ENCODE data around the gene NPAS3. TPM values are rescaled to one million over a fixed set of nuclear protein-coding genes. Genes with fewer than 3 reads are reported as not detected.
"Not testable (repeated sequence)": the region's sequence is repeated elsewhere in the genome, so short reads cannot be mapped to it uniquely, and the experiment has no call there.

NPAS3 gene
- total RNA-seq, 1 experiment from 2014 or later = not detected

GRCh38 chr14:33085799-33086198 lies 147.1 kb downstream of the NPAS3 start:
- H3K27me3 ChIP-seq (ENCODE audit: insufficient read depth, low read depth) = no peaks in the 10 kb centered on the region
- intact Hi-C loops (cut with micrococcal nuclease; ENCODE audit: unreplicated experiment) = no loop called here
- TF ChIP-seq EZH2 (IDR thresholded peaks at IDR 0.05; ENCODE audit: low read depth) (no peak), CTCF (conservative IDR thresholded peaks at IDR 0.05) (no peak)
- BruUV-seq (replicated peaks) = no TSS peak
- POLR2A ChIA-PET (ENCODE audit: unreplicated experiment) = no interaction called here
- no peaks in the 10 kb centered on the region for H4K20me1 ChIP-seq (ENCODE audit: insufficient read depth)
- no peaks in the 10 kb centered on the region for H3K79me2 ChIP-seq (ENCODE audit: low read depth)
- H2AFZ ChIP-seq = no peak overlapping the region
- no peak overlapping the region for H3K27ac ChIP-seq
- DNase-seq = no peak
- H3F3A ChIP-seq (ENCODE audit: insufficient read depth, low read depth) = no peaks in the 10 kb centered on the region
- H3K9me3 ChIP-seq (ENCODE audit: insufficient read depth, low read depth) = no peaks in the 10 kb centered on the region
- CTCF ChIA-PET = no interaction called here
- H3K4me3 ChIP-seq = no peak overlapping the region
- no peaks in the 10 kb centered on the region for H3K4me1 ChIP-seq (replicated peaks; ENCODE audit: insufficient read depth)
- no peak overlapping the region for H3K4me2 ChIP-seq
- no peaks in the 10 kb centered on the region for H3K36me3 ChIP-seq (ENCODE audit: low read depth)
- H3K9me2 ChIP-seq (ENCODE audit: insufficient read depth) = no peaks in the 10 kb centered on the region

- POLR2A ChIA-PET (ENCODE audit: unreplicated experiment); H3F3A ChIP-seq (ENCODE audit: insufficient read depth, low read depth); CTCF ChIA-PET; H3K4me3 ChIP-seq; H3K27me3 ChIP-seq (ENCODE audit: insufficient read depth, low read depth); H4K20me1 ChIP-seq (ENCODE audit: insufficient read depth); H3K9me3 ChIP-seq (ENCODE audit: insufficient read depth, low read depth); H3K27ac ChIP-seq; intact Hi-C loops (cut with micrococcal nuclease; ENCODE audit: unreplicated experiment); DNase-seq; H2AFZ ChIP-seq; H3K36me3 ChIP-seq (ENCODE audit: low read depth); H3K4me2 ChIP-seq; H3K79me2 ChIP-seq (ENCODE audit: low read depth); BruUV-seq (replicated peaks); H3K9me2 ChIP-seq (ENCODE audit: insufficient read depth); H3K4me1 ChIP-seq (replicated peaks; ENCODE audit: insufficient read depth): not testable (repeated sequence)
These were observed 149.6 kb downstream of the NPAS3 start for GRCh38 chr14:33088274-33088673.

- H3K27me3 ChIP-seq (ENCODE audit: insufficient read depth, low read depth) = no peaks in the 10 kb centered on the region
- H4K20me1 ChIP-seq (ENCODE audit: insufficient read depth) = no peaks in the 10 kb centered on the region
- H2AFZ ChIP-seq = no peak overlapping the region
- no peak overlapping the region for H3K4me2 ChIP-seq
- H3K9me2 ChIP-seq (ENCODE audit: insufficient read depth) = no peaks in the 10 kb centered on the region
- intact Hi-C loops (cut with micrococcal nuclease; ENCODE audit: unreplicated experiment) = no loop called here
- H3K79me2 ChIP-seq (ENCODE audit: low read depth) = no peaks in the 10 kb centered on the region
- no peaks in the 10 kb centered on the region for H3K36me3 ChIP-seq (ENCODE audit: low read depth)
- TF ChIP-seq EZH2 (IDR thresholded peaks at IDR 0.05; ENCODE audit: low read depth) = no peak
- H3K4me3 ChIP-seq = no peak overlapping the region
- DNase-seq = no peak
- BruUV-seq (replicated peaks) = no TSS peak
- no peaks in the 10 kb centered on the region for H3K4me1 ChIP-seq (replicated peaks; ENCODE audit: insufficient read depth)
- ChIA-PET POLR2A (ENCODE audit: unreplicated experiment) (no interaction called here), CTCF (no interaction called here)
- no peaks in the 10 kb centered on the region for H3F3A ChIP-seq (ENCODE audit: insufficient read depth, low read depth)
- H3K27ac ChIP-seq = no peak overlapping the region
- no peaks in the 10 kb centered on the region for H3K9me3 ChIP-seq (ENCODE audit: insufficient read depth, low read depth)
These were observed 159.3 kb downstream of the NPAS3 start for GRCh38 chr14:33098016-33098415.

- BruUV-seq (replicated peaks) = no TSS peak
- ChIA-PET POLR2A (ENCODE audit: unreplicated experiment) (no interaction called here), CTCF (no interaction called here)
- intact Hi-C loops (cut with micrococcal nuclease; ENCODE audit: unreplicated experiment) = no loop called here
- Histone ChIP-seq H3K27ac (no peak overlapping the region), H3K36me3 (ENCODE audit: low read depth) (no peaks in the 10 kb centered on the region), H3K4me2 (no peak overlapping the region), H2AFZ (no peak overlapping the region), H3K4me1 (replicated peaks; ENCODE audit: insufficient read depth) (no peaks in the 10 kb centered on the region), H3K9me2 (ENCODE audit: insufficient read depth) (no peaks in the 10 kb centered on the region), H3K4me3 (no peak overlapping the region), H3K9me3 (ENCODE audit: insufficient read depth, low read depth) (no peaks in the 10 kb centered on the region), H3K27me3 (ENCODE audit: insufficient read depth, low read depth) (no peaks in the 10 kb centered on the region), H4K20me1 (ENCODE audit: insufficient read depth) (no peaks in the 10 kb centered on the region), H3K79me2 (ENCODE audit: low read depth) (no peaks in the 10 kb centered on the region), H3F3A (ENCODE audit: insufficient read depth, low read depth) (no peaks in the 10 kb centered on the region)
- no peak for DNase-seq
- TF ChIP-seq EZH2 (IDR thresholded peaks at IDR 0.05; ENCODE audit: low read depth) (no peak), CTCF (conservative IDR thresholded peaks at IDR 0.05) (no peak)
These were observed 164.8 kb downstream of the NPAS3 start for GRCh38 chr14:33103489-33103888.
